ENCODE data around the gene GLRX3.

The GLRX3 gene

GRCh38 chr10:130213286-130214080 lies 77.3 kb downstream of the GLRX3 start:
- no peak for FAIRE-seq

GRCh38 chr10:130214431-130214830 lies 78.2 kb downstream of the GLRX3 start:
- FAIRE-seq = no peak

GRCh38 chr10:130215151-130215930 lies 79.2 kb downstream of the GLRX3 start:
- no peak for FAIRE-seq

GRCh38 chr10:130215931-130216231 lies 79.7 kb downstream of the GLRX3 start:
- no peak for FAIRE-seq

GRCh38 chr10:130218181-130218641 lies 82.0 kb downstream of the GLRX3 start:
- FAIRE-seq = no peak

GRCh38 chr10:130218936-130219335 lies 82.7 kb downstream of the GLRX3 start:
- FAIRE-seq = no peak

GRCh38 chr10:130220251-130221185 lies 84.3 kb downstream of the GLRX3 start:
- FAIRE-seq = no peak

GRCh38 chr10:130221456-130222375 lies 85.5 kb downstream of the GLRX3 start:
- no peak for FAIRE-seq

- no peak for FAIRE-seq
These were observed 86.2 kb downstream of the GLRX3 start for GRCh38 chr10:130222381-130222780.

GRCh38 chr10:130224228-130224627 lies 88.0 kb downstream of the GLRX3 start:
- FAIRE-seq = no peak

- FAIRE-seq = no peak
These were observed 89.8 kb downstream of the GLRX3 start for GRCh38 chr10:130226012-130226411.

GRCh38 chr10:130227883-130228282 lies 91.7 kb downstream of the GLRX3 start:
- FAIRE-seq = no peak
